Stimulated activated CD4-positive, alpha-beta T cell treated with anti-CD3 and anti-CD28 coated beads, Interleukin-1b, Interleukin-23, amount 100 ng/mL, for 1 hour (primary cell): ENCODE data around the gene CDC14B.
"Not testable (repeated sequence)": the region's sequence is repeated elsewhere in the genome, so short reads cannot be mapped to it uniquely, and the experiment has no call there.

Experiments
- DNase-seq, 2 donors: peaks; one replicate each; pipeline ENCODE4 v3.0.0-alpha.2; 2020; ENCODE audit warnings: low read depth in 2 of 2

Gene CDC14B

GRCh38 chr9:96619491-96620180, at the start of gene CDC14B:
CDC14B (minus strand) TSS chr9:96619843; CDS start chr9:96619378, 465 bp downstream.
- peak; percentile 19 to 51 for DNase-seq

DNA sequence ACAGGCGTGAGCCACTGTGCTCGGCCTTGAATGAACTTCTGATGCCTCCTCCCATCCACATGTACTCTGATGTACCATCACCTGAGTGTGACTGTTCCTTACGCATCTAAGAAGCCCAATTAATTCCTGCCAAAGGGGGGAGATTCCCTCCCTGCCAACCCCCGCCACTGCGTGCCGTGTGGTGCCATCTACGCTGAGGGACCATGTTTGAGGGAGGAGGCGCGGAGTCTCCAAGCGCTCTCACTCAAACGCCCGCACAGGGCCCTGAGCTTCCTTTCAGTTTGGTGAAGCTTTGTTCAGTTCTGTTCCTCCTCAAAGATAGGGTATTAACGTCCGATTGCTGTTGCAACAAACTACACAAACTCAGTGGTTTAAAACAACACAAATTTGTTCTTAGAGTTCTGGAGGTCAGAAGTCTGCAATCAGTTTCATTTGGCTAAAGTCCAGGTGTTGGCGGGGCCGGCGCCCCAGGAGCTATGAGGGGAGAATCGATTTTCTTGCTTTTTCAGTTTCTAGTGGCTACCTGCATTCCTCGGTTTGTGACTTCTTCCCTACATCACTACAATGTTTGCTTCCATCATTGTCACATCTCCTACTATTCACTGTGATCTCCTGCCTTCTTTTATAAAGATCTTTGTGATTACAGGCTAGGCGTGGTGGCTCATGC, 49.4 kb upstream of the CDC14B start:
- no peak for DNase-seq

- DNase-seq, result no peak
Observed at GRCh38 chr9:96667363-96667728, 47.7 kb upstream of the CDC14B start.

DNA sequence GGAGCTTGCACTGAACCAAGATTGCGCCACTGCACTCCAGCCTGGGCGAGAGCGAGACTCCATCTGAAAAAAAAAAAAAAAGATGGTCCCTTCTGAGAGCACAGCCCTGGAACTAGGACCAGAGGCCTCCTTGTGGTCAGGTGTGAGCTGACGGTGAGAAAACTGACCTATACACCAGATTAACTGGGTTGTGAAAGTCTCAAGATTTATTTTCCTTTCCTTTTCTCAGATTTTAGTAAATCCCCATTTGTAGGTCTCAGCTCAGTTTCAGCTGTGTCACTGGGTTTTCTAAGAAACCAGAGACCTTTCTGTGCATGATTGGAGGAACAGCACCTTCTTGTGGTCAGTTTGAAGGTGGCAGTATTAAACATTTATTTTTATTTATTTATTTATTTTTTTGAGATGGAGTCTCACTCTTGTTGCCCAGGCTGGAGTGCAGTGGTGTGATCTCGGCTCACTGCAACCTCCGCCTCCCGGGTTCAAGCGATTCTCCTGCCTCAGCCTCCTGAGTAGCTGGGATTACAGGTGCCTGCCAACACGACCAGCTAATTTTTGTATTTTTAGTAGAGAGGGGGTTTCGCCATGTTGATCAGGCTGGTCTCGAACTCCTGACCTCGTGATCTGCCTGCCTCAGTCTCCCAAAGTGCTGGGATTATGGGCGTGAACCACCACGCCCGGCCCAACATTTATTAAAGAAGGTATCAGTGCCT, 47.2 kb upstream of the CDC14B start:
- not testable (repeated sequence) for DNase-seq

DNA sequence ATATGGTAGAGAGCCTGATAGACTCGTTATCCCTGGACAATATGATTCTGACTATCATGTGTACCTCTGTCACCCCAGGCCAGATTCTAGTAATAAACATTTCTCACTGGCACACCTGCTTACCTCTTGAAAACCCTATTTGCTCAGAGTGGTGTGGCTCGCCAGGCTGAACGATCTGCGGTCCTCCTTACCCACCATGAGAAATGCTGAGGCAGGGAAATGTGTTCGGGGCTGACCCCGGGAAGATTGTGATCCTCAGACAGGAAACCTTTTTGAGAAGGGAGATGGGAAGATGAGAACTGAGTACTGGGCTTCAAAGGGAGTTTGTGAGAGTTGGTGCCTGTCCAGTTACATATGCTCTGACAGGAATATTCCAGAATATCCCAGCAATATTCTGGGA, 46.1 kb upstream of the CDC14B start:
- DNase-seq, result no peak

GRCh38 chr9:96663506-96664120, 44.0 kb upstream of the CDC14B start:
- DNase-seq, result no peak

DNA sequence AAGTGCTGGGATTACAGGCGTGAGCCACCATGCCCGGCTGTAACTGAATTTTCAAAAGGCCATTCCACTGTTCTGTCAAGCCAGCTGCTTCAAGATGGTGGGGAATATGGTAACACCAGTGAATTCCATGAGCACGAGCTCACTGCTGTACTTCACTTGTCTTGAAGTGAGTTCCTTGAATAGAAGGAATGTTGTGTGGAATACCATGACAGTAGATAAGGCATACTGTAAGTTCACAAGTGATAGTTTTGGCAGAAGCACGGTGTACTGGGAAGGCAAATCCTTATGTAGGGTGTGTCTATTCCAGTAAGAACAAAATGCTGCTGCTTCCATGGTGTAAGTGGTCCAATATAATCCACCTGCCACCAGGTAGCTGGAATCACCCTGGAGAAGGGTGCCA, 42.1 kb upstream of the CDC14B start:
- no peak for DNase-seq

GRCh38 chr9:96660692-96661248, 41.1 kb upstream of the CDC14B start:
- DNase-seq, result no peak

GRCh38 chr9:96655198-96655851, 35.7 kb upstream of the CDC14B start, which contains the start of gene PRXL2C:
PRXL2C (minus strand) TSS chr9:96655317; CDS start chr9:96655281, 36 bp downstream.
- peak; percentile 60 to 70 for DNase-seq

DNA sequence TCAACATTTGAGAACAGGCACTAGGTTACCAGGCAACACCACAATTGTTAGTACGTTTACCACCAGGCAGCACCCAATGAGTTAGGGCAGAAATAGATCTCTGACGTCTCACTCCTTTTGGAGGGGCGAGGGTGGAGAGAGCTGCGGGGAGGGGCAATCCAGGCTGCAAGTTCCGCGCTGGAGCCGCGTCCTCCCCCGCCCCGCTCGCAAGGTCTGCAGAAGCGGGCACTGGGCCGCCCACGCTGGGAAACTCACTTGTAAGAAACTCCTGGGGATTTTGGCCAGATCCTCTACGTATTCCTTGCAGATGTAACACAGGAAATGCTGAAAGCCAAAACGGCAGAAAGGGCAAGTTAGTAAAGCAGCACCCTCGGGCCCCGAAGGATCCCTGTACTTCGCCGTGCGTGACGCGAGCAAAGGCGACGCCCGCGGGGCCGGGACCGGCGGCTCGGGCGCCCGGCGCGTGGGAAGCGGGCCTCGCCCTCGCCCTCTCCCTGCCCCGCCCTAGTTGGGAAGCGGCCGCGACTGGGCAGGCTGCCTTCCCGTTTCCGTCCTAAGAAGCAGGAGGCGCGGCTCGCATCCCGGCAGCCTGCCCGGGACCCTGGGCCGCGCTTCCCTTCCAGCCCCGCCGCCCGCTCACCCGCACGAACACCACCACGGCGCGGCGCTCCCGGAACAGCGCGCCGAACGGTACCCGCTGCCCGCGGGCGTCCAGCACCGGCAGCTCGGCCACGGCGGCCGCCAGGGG, 35.0 kb upstream of the CDC14B start:
- peak; percentile 12 to 29 for DNase-seq

DNA sequence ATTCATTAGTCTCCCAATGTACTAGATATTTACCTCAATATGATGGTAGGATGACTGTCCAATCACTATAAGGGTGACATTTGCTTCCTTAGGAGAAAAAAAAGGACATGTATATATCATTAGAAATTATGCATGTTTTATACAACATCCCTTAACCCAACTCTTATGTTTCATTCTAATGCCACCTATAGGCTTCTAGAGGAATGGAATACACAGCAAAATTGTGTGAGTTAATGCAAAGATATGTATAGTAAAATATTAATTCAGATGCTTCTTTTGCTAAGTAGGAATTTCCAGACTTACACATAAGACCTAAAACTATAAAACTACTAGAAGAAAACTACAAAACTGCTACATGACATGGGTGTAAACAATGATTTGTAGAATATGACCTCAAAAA, 32.0 kb upstream of the CDC14B start:
- DNase-seq, result no peak

DNA sequence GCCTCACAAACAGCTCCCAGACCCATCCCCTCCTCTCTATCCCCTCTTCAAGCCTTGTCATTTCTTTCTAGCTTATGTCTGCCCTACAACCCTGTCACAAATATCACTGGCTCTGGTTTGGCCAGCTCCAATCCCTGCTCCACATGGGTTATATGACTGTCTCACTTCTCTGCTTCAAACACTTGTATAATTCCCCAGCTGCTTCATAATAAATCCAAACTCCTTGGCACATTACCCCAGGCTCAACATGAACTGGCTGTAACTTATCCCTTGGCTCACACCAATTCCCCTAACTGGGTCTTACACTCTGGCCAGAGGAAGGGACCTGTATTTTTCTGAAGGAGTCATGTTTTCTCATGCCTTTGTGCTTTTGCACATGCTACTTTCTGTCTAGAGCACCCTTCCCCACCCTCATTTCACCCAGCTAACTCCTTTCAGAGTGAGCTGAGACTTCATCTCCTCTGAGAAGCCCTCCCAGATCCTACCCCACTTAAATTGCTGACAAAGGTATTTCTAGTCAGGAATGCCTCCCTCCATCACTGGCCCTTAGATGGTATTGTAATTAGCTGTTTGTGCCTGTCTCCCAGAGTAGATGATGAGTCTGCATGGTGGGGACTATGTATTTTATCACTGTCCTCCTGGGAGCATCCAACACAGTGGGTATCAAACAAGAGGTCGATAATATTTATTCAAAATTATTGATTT, 30.1 kb upstream of the CDC14B start:
- DNase-seq, result no peak

DNA sequence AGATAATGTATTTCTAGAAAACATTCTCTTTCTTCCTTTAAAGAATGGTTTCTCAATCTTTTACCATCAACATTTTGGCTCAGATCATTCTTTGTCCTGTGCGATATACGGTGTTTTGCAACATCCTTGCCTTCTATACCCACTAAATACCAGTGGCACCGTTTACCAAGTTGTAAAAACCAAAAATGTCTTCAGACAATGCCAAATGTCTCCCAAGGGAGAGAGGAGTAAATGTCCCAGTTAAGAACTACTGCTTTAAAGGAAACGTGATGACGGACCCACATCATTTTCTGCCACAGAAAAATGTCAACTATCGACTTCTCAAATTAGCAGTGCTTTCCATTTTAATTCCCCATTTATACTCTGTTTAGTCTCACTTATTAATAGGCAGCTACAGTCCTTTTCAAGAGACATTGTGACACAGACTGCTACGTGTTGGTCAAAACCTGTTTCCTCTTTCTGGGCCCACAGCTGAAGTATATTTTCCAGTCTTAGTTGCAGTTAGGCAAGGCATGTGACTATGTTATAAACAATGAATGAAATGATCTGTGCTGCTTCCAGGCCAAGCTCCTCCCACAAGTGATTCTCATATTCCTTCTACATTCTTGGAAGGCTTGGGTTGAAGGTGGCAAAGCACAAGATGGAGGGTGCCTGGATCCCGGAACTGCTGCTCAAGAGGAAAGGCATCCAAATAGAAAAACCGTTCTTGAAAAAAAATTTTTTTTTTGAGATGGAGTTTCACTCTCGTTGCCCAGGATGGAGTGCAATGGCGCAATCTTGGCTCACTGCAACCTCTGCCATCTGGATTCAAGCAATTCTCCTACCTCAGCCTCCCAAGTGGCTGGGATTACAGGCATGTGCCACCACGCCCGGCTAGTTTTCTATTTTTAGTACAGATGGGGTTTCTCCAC, 26.7 kb upstream of the CDC14B start:
- DNase-seq, result no peak

DNA sequence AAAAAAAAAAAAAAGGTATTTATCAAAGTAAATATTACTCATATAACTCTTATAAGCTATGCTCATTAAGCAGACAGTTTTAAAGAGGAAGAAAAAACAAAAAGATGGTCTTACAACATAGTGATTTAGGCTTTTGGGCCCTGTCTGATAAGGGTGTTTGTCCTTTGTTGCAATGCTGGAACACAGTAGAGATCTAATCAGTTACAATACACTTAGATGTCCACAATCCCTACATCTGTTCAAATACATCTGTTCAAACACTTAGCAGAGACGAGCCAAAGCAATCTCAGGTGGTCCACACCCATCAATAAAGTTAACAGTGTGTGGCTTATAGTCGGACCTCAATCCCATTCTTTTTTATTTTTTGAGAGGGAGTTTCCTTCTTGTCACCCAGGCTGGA, 24.5 kb upstream of the CDC14B start:
- DNase-seq, result no peak

GRCh38 chr9:96641514-96641913, 21.9 kb upstream of the CDC14B start:
- DNase-seq, result no peak

GRCh38 chr9:96638606-96639364, 19.1 kb upstream of the CDC14B start:
- DNase-seq, result no peak

- DNase-seq, result no peak
Observed at GRCh38 chr9:96636368-96636767, 16.7 kb upstream of the CDC14B start.

DNA sequence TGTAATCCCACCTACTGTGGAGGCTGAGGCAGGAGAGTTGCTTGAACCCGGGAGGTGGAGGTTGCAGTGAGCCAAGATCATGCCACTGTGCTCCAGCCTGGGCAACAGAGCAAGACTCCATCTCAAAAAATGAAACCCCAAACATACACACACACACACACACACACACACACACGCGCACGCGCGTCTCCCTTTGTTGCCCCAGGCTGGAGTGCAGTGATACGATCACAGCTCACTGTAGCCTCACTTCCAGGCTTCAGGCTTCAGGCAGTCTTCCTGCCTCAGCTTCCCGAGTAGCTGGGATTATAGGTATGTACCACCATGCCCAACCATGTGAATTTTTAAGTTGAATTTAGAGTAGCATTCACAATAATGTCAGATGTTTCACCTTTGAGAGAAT, 13.9 kb upstream of the CDC14B start:
- not testable (repeated sequence) for DNase-seq
